Measurements from ENCODE around the gene VSIG4. TPM values are rescaled to one million over a fixed set of nuclear protein-coding genes. Genes with fewer than 3 reads are reported as not detected.

Gene VSIG4
- total RNA-seq, 1 donor from 2014 or later, result 37.1 TPM

- H3K36me3 ChIP-seq (ENCODE audit: control insufficient read depth in 3 of 3, insufficient read depth in 3 of 3, low read length in 3 of 3), result no peaks in the 10 kb centered on the region
- no peak overlapping the region for H3K27ac ChIP-seq (ENCODE audit: low read depth, low read length)
- no peak overlapping the region for H3K9ac ChIP-seq (ENCODE audit: low read depth in 1 of 3, low read length in 3 of 3)
- H3K27me3 ChIP-seq (ENCODE audit: control insufficient read depth in 3 of 3, insufficient read depth in 3 of 3, low read length in 3 of 3), result peaks cover 0 to 2% (median 0%) of the 10 kb centered on the region in 3 donors
- no peak overlapping the region for H3K4me3 ChIP-seq (ENCODE audit: low read length in 3 of 3)
- no peaks in the 10 kb centered on the region for H3K4me1 ChIP-seq (ENCODE audit: control insufficient read depth in 3 of 3, insufficient read depth in 3 of 3, low read length in 3 of 3)
- H3K9me3 ChIP-seq (ENCODE audit: control insufficient read depth in 3 of 3, low read length in 3 of 3), result no peaks in the 10 kb centered on the region
Measured at GRCh38 chrX:66009231-66009845, 30.5 kb downstream of the VSIG4 start.

- no peaks in the 10 kb centered on the region for H3K4me1 ChIP-seq (ENCODE audit: control insufficient read depth in 3 of 3, insufficient read depth in 3 of 3, low read length in 3 of 3)
- H3K27me3 ChIP-seq (ENCODE audit: control insufficient read depth in 3 of 3, insufficient read depth in 3 of 3, low read length in 3 of 3), result peaks cover 0 to 5% (median 0%) of the 10 kb centered on the region in 3 donors
- no peaks in the 10 kb centered on the region for H3K9me3 ChIP-seq (ENCODE audit: control insufficient read depth in 3 of 3, low read length in 3 of 3)
- no peak overlapping the region for H3K27ac ChIP-seq (ENCODE audit: low read depth, low read length)
- no peak overlapping the region for H3K9ac ChIP-seq (ENCODE audit: low read depth in 1 of 3, low read length in 3 of 3)
- H3K36me3 ChIP-seq (ENCODE audit: control insufficient read depth in 3 of 3, insufficient read depth in 3 of 3, low read length in 3 of 3), result no peaks in the 10 kb centered on the region
- no peak overlapping the region for H3K4me3 ChIP-seq (ENCODE audit: low read length in 3 of 3)
Measured at GRCh38 chrX:66008328-66008970, 31.4 kb downstream of the VSIG4 start.

GRCh38 chrX:66007851-66008250, 32.0 kb downstream of the VSIG4 start:
- H3K36me3 ChIP-seq (ENCODE audit: control insufficient read depth in 3 of 3, insufficient read depth in 3 of 3, low read length in 3 of 3), result no peaks in the 10 kb centered on the region

GRCh38 chrX:66005830-66006449, 33.9 kb downstream of the VSIG4 start:
- H3K9me3 ChIP-seq (ENCODE audit: control insufficient read depth in 3 of 3, low read length in 3 of 3), result no peaks in the 10 kb centered on the region
- no peaks in the 10 kb centered on the region for H3K4me1 ChIP-seq (ENCODE audit: control insufficient read depth in 3 of 3, insufficient read depth in 3 of 3, low read length in 3 of 3)
- no peak overlapping the region for H3K4me3 ChIP-seq (ENCODE audit: low read length in 3 of 3)
- no peak overlapping the region for H3K9ac ChIP-seq (ENCODE audit: low read depth in 1 of 3, low read length in 3 of 3)
- H3K27me3 ChIP-seq (ENCODE audit: control insufficient read depth in 3 of 3, insufficient read depth in 3 of 3, low read length in 3 of 3), result peaks cover 0 to 5% (median 0%) of the 10 kb centered on the region in 3 donors
- no peak overlapping the region for H3K27ac ChIP-seq (ENCODE audit: low read depth, low read length)
- no peaks in the 10 kb centered on the region for H3K36me3 ChIP-seq (ENCODE audit: control insufficient read depth in 3 of 3, insufficient read depth in 3 of 3, low read length in 3 of 3)

More at GRCh38 chrX:66007851-66008250, 32.0 kb downstream of the VSIG4 start:
- H3K27me3 ChIP-seq (ENCODE audit: control insufficient read depth in 3 of 3, insufficient read depth in 3 of 3, low read length in 3 of 3), result peaks cover 0 to 5% (median 0%) of the 10 kb centered on the region in 3 donors
- H3K9ac ChIP-seq (ENCODE audit: low read depth in 1 of 3, low read length in 3 of 3), result no peak overlapping the region
- H3K4me1 ChIP-seq (ENCODE audit: control insufficient read depth in 3 of 3, insufficient read depth in 3 of 3, low read length in 3 of 3), result no peaks in the 10 kb centered on the region
- no peak overlapping the region for H3K27ac ChIP-seq (ENCODE audit: low read depth, low read length)
- H3K9me3 ChIP-seq (ENCODE audit: control insufficient read depth in 3 of 3, low read length in 3 of 3), result no peaks in the 10 kb centered on the region
- no peak overlapping the region for H3K4me3 ChIP-seq (ENCODE audit: low read length in 3 of 3)

GRCh38 chrX:66004928-66005829, 34.7 kb downstream of the VSIG4 start:
- Histone ChIP-seq H3K27ac (ENCODE audit: low read depth, low read length) (no peak overlapping the region), H3K36me3 (ENCODE audit: control insufficient read depth in 3 of 3, insufficient read depth in 3 of 3, low read length in 3 of 3) (no peaks in the 10 kb centered on the region), H3K27me3 (ENCODE audit: control insufficient read depth in 3 of 3, insufficient read depth in 3 of 3, low read length in 3 of 3) (peaks cover 0 to 5% (median 0%) of the 10 kb centered on the region in 3 donors), H3K9ac (ENCODE audit: low read depth in 1 of 3, low read length in 3 of 3) (no peak overlapping the region), H3K4me3 (ENCODE audit: low read length in 3 of 3) (no peak overlapping the region), H3K4me1 (ENCODE audit: control insufficient read depth in 3 of 3, insufficient read depth in 3 of 3, low read length in 3 of 3) (no peaks in the 10 kb centered on the region), H3K9me3 (ENCODE audit: control insufficient read depth in 3 of 3, low read length in 3 of 3) (no peaks in the 10 kb centered on the region)

- H3K27ac ChIP-seq (ENCODE audit: low read depth, low read length), result no peak overlapping the region
- no peaks in the 10 kb centered on the region for H3K36me3 ChIP-seq (ENCODE audit: control insufficient read depth in 3 of 3, insufficient read depth in 3 of 3, low read length in 3 of 3)
Measured at GRCh38 chrX:66002824-66003680, 36.8 kb downstream of the VSIG4 start.

GRCh38 chrX:66001596-66001995, 38.3 kb downstream of the VSIG4 start:
- peaks cover 0 to 5% (median 0%) of the 10 kb centered on the region in 3 donors for H3K27me3 ChIP-seq (ENCODE audit: control insufficient read depth in 3 of 3, insufficient read depth in 3 of 3, low read length in 3 of 3)
- H3K4me1 ChIP-seq (ENCODE audit: control insufficient read depth in 3 of 3, insufficient read depth in 3 of 3, low read length in 3 of 3), result no peaks in the 10 kb centered on the region
- no peaks in the 10 kb centered on the region for H3K36me3 ChIP-seq (ENCODE audit: control insufficient read depth in 3 of 3, insufficient read depth in 3 of 3, low read length in 3 of 3)
- H3K4me3 ChIP-seq (ENCODE audit: low read length in 3 of 3), result no peak overlapping the region
- H3K27ac ChIP-seq (ENCODE audit: low read depth, low read length), result no peak overlapping the region
- no peaks in the 10 kb centered on the region for H3K9me3 ChIP-seq (ENCODE audit: control insufficient read depth in 3 of 3, low read length in 3 of 3)
- H3K9ac ChIP-seq (ENCODE audit: low read depth in 1 of 3, low read length in 3 of 3), result no peak overlapping the region

More at GRCh38 chrX:66002824-66003680, 36.8 kb downstream of the VSIG4 start:
- Histone ChIP-seq H3K27me3 (ENCODE audit: control insufficient read depth in 3 of 3, insufficient read depth in 3 of 3, low read length in 3 of 3) (peaks cover 0 to 5% (median 0%) of the 10 kb centered on the region in 3 donors), H3K4me1 (ENCODE audit: control insufficient read depth in 3 of 3, insufficient read depth in 3 of 3, low read length in 3 of 3) (no peaks in the 10 kb centered on the region), H3K9me3 (ENCODE audit: control insufficient read depth in 3 of 3, low read length in 3 of 3) (no peaks in the 10 kb centered on the region), H3K9ac (ENCODE audit: low read depth in 1 of 3, low read length in 3 of 3) (no peak overlapping the region), H3K4me3 (ENCODE audit: low read length in 3 of 3) (no peak overlapping the region)

GRCh38 chrX:66000628-66001272, 39.1 kb downstream of the VSIG4 start:
- Histone ChIP-seq H3K9me3 (ENCODE audit: control insufficient read depth in 3 of 3, low read length in 3 of 3) (no peaks in the 10 kb centered on the region), H3K36me3 (ENCODE audit: control insufficient read depth in 3 of 3, insufficient read depth in 3 of 3, low read length in 3 of 3) (no peaks in the 10 kb centered on the region), H3K4me3 (ENCODE audit: low read length in 3 of 3) (no peak overlapping the region), H3K27me3 (ENCODE audit: control insufficient read depth in 3 of 3, insufficient read depth in 3 of 3, low read length in 3 of 3) (peaks cover 0 to 5% (median 0%) of the 10 kb centered on the region in 3 donors), H3K4me1 (ENCODE audit: control insufficient read depth in 3 of 3, insufficient read depth in 3 of 3, low read length in 3 of 3) (no peaks in the 10 kb centered on the region), H3K27ac (ENCODE audit: low read depth, low read length) (no peak overlapping the region), H3K9ac (ENCODE audit: low read depth in 1 of 3, low read length in 3 of 3) (no peak overlapping the region)

GRCh38 chrX:66000178-66000577, 39.7 kb downstream of the VSIG4 start:
- Histone ChIP-seq H3K9ac (ENCODE audit: low read depth in 1 of 3, low read length in 3 of 3) (no peak overlapping the region), H3K4me3 (ENCODE audit: low read length in 3 of 3) (no peak overlapping the region), H3K4me1 (ENCODE audit: control insufficient read depth in 3 of 3, insufficient read depth in 3 of 3, low read length in 3 of 3) (no peaks in the 10 kb centered on the region), H3K9me3 (ENCODE audit: control insufficient read depth in 3 of 3, low read length in 3 of 3) (no peaks in the 10 kb centered on the region), H3K36me3 (ENCODE audit: control insufficient read depth in 3 of 3, insufficient read depth in 3 of 3, low read length in 3 of 3) (no peaks in the 10 kb centered on the region), H3K27me3 (ENCODE audit: control insufficient read depth in 3 of 3, insufficient read depth in 3 of 3, low read length in 3 of 3) (peaks cover 0 to 5% (median 0%) of the 10 kb centered on the region in 3 donors), H3K27ac (ENCODE audit: low read depth, low read length) (no peak overlapping the region)
